A549 (cell line): ENCODE measurements around the gene SLC15A5.

ENCODE experiments used
- MAFK ChIP-seq: fragments of 450-650 bp; IDR thresholded peaks from 2 replicates; pipeline ENCODE4 v1.6.1; 2014; ENCODE audit not compliant: partially characterized antibody
- MYC ChIP-seq: IDR thresholded peaks from 2 replicates; pipeline ENCODE4 v1.6.1; 2012; ENCODE audit warnings: mild to moderate bottlenecking, inconsistent platforms, low read length, improper control_type of control experiment, borderline replicate concordance
- POLR2A ChIP-seq: IDR thresholded peaks from 2 replicates; pipeline ENCODE4 v1.6.1; 2012; ENCODE audit warnings: mild to moderate bottlenecking, low read length
- TF ChIP-seq, protein P1 (sequence below): fragments of >200 bp; sonication (Bioruptor Twin); formaldehyde crosslinking; IDR thresholded peaks from 3 replicates; pipeline ENCODE4 v1.5.1; 2016

DNA sequence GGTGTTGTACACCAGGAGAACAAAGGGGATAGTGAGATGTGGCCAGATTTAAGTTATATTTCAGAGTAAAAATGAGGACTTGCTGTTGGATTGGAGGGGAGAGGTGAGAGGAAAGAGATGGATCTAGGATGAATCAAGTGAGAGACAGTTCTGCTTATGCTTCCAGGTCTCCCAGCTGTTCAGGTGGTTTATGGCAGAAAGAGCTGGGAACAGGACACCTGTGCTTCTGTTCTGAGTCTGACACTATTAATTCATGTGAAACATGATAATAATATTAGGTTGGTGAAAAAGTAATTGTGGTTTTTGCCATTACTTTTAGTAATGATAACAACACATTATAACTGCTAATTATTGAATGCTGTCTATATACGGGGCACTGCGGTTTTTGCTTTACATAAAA lies 55.7 kb downstream of the SLC15A5 start:
- TF ChIP-seq POLR2A (no peak), MYC (no peak), MAFK (no peak)
- TF ChIP-seq, protein P1, sequence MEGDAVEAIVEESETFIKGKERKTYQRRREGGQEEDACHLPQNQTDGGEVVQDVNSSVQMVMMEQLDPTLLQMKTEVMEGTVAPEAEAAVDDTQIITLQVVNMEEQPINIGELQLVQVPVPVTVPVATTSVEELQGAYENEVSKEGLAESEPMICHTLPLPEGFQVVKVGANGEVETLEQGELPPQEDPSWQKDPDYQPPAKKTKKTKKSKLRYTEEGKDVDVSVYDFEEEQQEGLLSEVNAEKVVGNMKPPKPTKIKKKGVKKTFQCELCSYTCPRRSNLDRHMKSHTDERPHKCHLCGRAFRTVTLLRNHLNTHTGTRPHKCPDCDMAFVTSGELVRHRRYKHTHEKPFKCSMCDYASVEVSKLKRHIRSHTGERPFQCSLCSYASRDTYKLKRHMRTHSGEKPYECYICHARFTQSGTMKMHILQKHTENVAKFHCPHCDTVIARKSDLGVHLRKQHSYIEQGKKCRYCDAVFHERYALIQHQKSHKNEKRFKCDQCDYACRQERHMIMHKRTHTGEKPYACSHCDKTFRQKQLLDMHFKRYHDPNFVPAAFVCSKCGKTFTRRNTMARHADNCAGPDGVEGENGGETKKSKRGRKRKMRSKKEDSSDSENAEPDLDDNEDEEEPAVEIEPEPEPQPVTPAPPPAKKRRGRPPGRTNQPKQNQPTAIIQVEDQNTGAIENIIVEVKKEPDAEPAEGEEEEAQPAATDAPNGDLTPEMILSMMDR = no peak
